HG03432 (cell line): ENCODE measurements around the gene ZBTB43.
"Not testable (repeated sequence)": the region's sequence is repeated elsewhere in the genome, so short reads cannot be mapped to it uniquely, and the experiment has no call there.

ENCODE experiments used
- ATAC-seq: cut with Tn5 transposase; IDR thresholded peaks from one replicate; pipeline ENCODE4 v1.9.1; 2021; ENCODE audit warnings: mild to moderate bottlenecking, moderate library complexity; ENCODE audit not compliant: unreplicated experiment

ZBTB43 gene

GRCh38 chr9:126788634-126789349, 16.0 kb upstream of the ZBTB43 start:
- no peak for ATAC-seq

- ATAC-seq = no peak
These were observed 14.3 kb upstream of the ZBTB43 start for GRCh38 chr9:126790561-126790960.

- ATAC-seq = no peak
These were observed 13.2 kb upstream of the ZBTB43 start for GRCh38 chr9:126791406-126792230.

- no peak for ATAC-seq
These were observed 11.0 kb upstream of the ZBTB43 start for GRCh38 chr9:126793686-126794417.

- no peak for ATAC-seq
These were observed 10.4 kb upstream of the ZBTB43 start for GRCh38 chr9:126794441-126794840.

- ATAC-seq = no peak
These were observed 8.1 kb upstream of the ZBTB43 start for GRCh38 chr9:126796758-126797157.

GRCh38 chr9:126797903-126798302, 6.9 kb upstream of the ZBTB43 start:
- ATAC-seq = no peak

GRCh38 chr9:126799034-126799433, 5.8 kb upstream of the ZBTB43 start:
- ATAC-seq = no peak

- no peak for ATAC-seq
These were observed 2.4 kb upstream of the ZBTB43 start for GRCh38 chr9:126802318-126803059.

- ATAC-seq = no peak
These were observed 593 bp upstream of the ZBTB43 start for GRCh38 chr9:126804198-126804695.

- peak; percentile 70 for ATAC-seq
These were observed 868 bp downstream of the ZBTB43 start for GRCh38 chr9:126805554-126806262.

GRCh38 chr9:126806336-126806735, 1.5 kb downstream of the ZBTB43 start:
- no peak for ATAC-seq

GRCh38 chr9:126809068-126809467, 4.2 kb downstream of the ZBTB43 start:
- no peak for ATAC-seq

GRCh38 chr9:126810221-126810620, 5.4 kb downstream of the ZBTB43 start:
- not testable (repeated sequence) for ATAC-seq

GRCh38 chr9:126813072-126813471, 8.2 kb downstream of the ZBTB43 start:
- ATAC-seq = no peak

GRCh38 chr9:126814091-126814490, 9.3 kb downstream of the ZBTB43 start:
- ATAC-seq = no peak

- not testable (repeated sequence) for ATAC-seq
These were observed 12.8 kb downstream of the ZBTB43 start for GRCh38 chr9:126817615-126818014.

- no peak for ATAC-seq
These were observed 13.6 kb downstream of the ZBTB43 start for GRCh38 chr9:126818482-126818881.

GRCh38 chr9:126819482-126819881, 14.6 kb downstream of the ZBTB43 start:
- ATAC-seq = no peak

GRCh38 chr9:126822278-126822677, 17.4 kb downstream of the ZBTB43 start:
- ATAC-seq = no peak
